GM06990 (cell line): ENCODE measurements around the gene NSD1.

ENCODE experiments used
- DNase-seq: peaks from one replicate; pipeline ENCODE4 v3.0.0-alpha.2; 2011; ENCODE audit not compliant: insufficient read length; ENCODE audit errors: extremely low read depth
- H3K27me3 ChIP-seq: replicated peaks from 2 replicates; pipeline ENCODE4 v1.6.0; 2011; ENCODE audit warnings: low read length; ENCODE audit not compliant: control insufficient read depth, insufficient read depth
- H3K36me3 ChIP-seq: 2 replicates; pipeline ENCODE4 v1.5.1; 2011; ENCODE audit warnings: low read length; ENCODE audit not compliant: control insufficient read depth, insufficient read depth
- H3K4me3 ChIP-seq: replicated peaks from 2 replicates; pipeline ENCODE4 v1.5.1; 2011; ENCODE audit warnings: low read depth, mild to moderate bottlenecking, control low read depth, low read length
- CTCF ChIP-seq: IDR thresholded peaks from 2 replicates; pipeline ENCODE4 v1.5.1; 2011; ENCODE audit warnings: low read length, control low read depth, mild to moderate bottlenecking, inconsistent platforms; ENCODE audit not compliant: insufficient read depth, poor library complexity, severe bottlenecking

The NSD1 gene

GRCh38 chr5:177103523-177104253, 29.9 kb upstream of the NSD1 start:
- no peak for TF ChIP-seq CTCF
- H3K27me3 ChIP-seq, result no peaks in the 10 kb centered on the region; the same call in 1 of the 2 replicates
- no peaks in the 10 kb centered on the region for H3K36me3 ChIP-seq
- DNase-seq, result no peak
- no peak overlapping the region for H3K4me3 ChIP-seq

GRCh38 chr5:177105691-177106476, 27.7 kb upstream of the NSD1 start:
- Histone ChIP-seq H3K4me3 (no peak overlapping the region), H3K27me3 (no peaks in the 10 kb centered on the region), H3K36me3 (no peaks in the 10 kb centered on the region)
- DNase-seq, result no peak
- TF ChIP-seq CTCF, result no peak

- Histone ChIP-seq H3K36me3 (no peaks in the 10 kb centered on the region), H3K4me3 (no peak overlapping the region), H3K27me3 (no peaks in the 10 kb centered on the region)
- no peak for TF ChIP-seq CTCF
- DNase-seq, result no peak
Observed at GRCh38 chr5:177107159-177107558, 26.4 kb upstream of the NSD1 start.

GRCh38 chr5:177109810-177110209, 23.8 kb upstream of the NSD1 start:
- no peak overlapping the region for H3K4me3 ChIP-seq
- no peak for TF ChIP-seq CTCF
- no peaks in the 10 kb centered on the region for H3K27me3 ChIP-seq
- no peak for DNase-seq
- H3K36me3 ChIP-seq, result no peaks in the 10 kb centered on the region

- peak; percentile 53 for DNase-seq
- Histone ChIP-seq H3K27me3 (no peaks in the 10 kb centered on the region), H3K4me3 (no peak overlapping the region), H3K36me3 (no peaks in the 10 kb centered on the region)
- TF ChIP-seq CTCF, result peak; percentile 96
Observed at GRCh38 chr5:177111720-177112394, 21.7 kb upstream of the NSD1 start.
